OCI-LY1 (cell line): ENCODE results near the gene SPOCK2.

ENCODE experiments used
- EZH2 ChIP-seq: fragments of 200-600 bp; sonication (generic), shearing (Covaris generic); IDR thresholded peaks from 2 replicates; pipeline ENCODE4 v1.8.0; 2017; ENCODE audit warnings: borderline replicate concordance, mixed run types, mild to moderate bottlenecking, antibody characterized with exemption, low read length, moderate library complexity, mixed read lengths
- TF ChIP-seq, protein P1 (sequence below): fragments of 200-600 bp; sonication (generic), shearing (Covaris generic); IDR thresholded peaks from 2 replicates; pipeline ENCODE4 v1.5.1; 2017; ENCODE audit warnings: mild to moderate bottlenecking, antibody characterized with exemption, low read length, moderate library complexity, mixed read lengths

DNA sequence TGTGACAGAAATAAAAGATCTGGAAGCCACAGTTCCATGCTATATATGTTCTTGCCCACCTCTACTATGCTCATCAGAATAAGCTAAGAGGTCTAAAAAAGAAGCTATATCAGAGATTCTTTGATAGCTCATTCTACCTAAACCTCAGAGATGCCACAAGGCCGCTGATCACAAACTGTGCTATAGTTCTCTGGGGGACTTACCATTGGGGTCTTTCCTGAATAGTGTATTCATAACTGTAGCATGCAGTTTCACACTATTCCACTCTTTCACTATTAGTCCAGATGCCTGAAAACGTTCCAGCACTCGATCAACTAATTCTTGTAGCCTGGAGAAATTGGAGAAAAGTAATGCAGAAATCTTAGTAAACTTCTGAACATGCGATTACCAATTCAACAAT, 44.5 kb upstream of the SPOCK2 start:
- TF ChIP-seq, protein P1, sequence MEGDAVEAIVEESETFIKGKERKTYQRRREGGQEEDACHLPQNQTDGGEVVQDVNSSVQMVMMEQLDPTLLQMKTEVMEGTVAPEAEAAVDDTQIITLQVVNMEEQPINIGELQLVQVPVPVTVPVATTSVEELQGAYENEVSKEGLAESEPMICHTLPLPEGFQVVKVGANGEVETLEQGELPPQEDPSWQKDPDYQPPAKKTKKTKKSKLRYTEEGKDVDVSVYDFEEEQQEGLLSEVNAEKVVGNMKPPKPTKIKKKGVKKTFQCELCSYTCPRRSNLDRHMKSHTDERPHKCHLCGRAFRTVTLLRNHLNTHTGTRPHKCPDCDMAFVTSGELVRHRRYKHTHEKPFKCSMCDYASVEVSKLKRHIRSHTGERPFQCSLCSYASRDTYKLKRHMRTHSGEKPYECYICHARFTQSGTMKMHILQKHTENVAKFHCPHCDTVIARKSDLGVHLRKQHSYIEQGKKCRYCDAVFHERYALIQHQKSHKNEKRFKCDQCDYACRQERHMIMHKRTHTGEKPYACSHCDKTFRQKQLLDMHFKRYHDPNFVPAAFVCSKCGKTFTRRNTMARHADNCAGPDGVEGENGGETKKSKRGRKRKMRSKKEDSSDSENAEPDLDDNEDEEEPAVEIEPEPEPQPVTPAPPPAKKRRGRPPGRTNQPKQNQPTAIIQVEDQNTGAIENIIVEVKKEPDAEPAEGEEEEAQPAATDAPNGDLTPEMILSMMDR = no peak
- TF ChIP-seq EZH2 = no peak
